A549 (cell line): ENCODE data around the gene MGMT. TPM values are rescaled to one million over a fixed set of nuclear protein-coding genes. Genes with fewer than 3 reads are reported as not detected.

ENCODE experiments used
- ATAC-seq, 2 experiments: fragments of 200-7000 bp in 1 of 2; fragments of >200 bp in 1 of 2; cut with Nextera tagmentation in 1 of 2; cut with Tn5 transposase in 1 of 2; 3 replicates each; pipeline versions ENCODE4 v1.8.0 to v1.9.1; 2018 to 2020; ENCODE audit warnings: mild to moderate bottlenecking in 1 of 2, moderate library complexity in 1 of 2
- CTCF ChIA-PET: fragments of 300-600 bp; sonication (Branson Sonifier 250); formaldehyde crosslinking; extraction: SDS; loops from one replicate; lab custom pipeline; 2021; ENCODE audit warnings: antibody characterized with exemption, inconsistent platforms; lab: Yijun Ruan, JAX
- POLR2A ChIA-PET: fragments of 350-600 bp; formaldehyde crosslinking; extraction: SDS; loops from one replicate; lab custom pipeline; 2021; ENCODE audit warnings: antibody characterized with exemption, inconsistent platforms; lab: Yijun Ruan, JAX
- DNase-seq, 2 experiments: peaks; one replicate each; pipeline versions ENCODE4 v3.0.0 to v3.0.0-alpha.2; 2011 to 2016; ENCODE audit warnings: low read depth in 1 of 2, low spot score in 1 of 2
- FAIRE-seq: peaks from 2 replicates; lab custom pipeline; 2011; peaks lifted over from hg19 to GRCh38; lab: Jason Lieb, UNC
- H3K27ac ChIP-seq, 2 experiments: fragments of >200 bp; sonication (Bioruptor Twin); formaldehyde crosslinking; 3 replicates each; pipeline ENCODE4 v1.5.1; 2016 to 2017
- H3K4me1 ChIP-seq: fragments of >200 bp; sonication (Bioruptor Twin); formaldehyde crosslinking; 3 replicates; pipeline ENCODE4 v1.6.1; 2016
- H3K4me2 ChIP-seq: fragments of >200 bp; sonication (Bioruptor Twin); formaldehyde crosslinking; 3 replicates; pipeline ENCODE4 v1.6.1; 2016
- H3K4me3 ChIP-seq: fragments of >200 bp; sonication (Bioruptor Twin); formaldehyde crosslinking; 3 replicates; pipeline ENCODE4 v1.5.1; 2016
- H3K9me3 ChIP-seq: fragments of >200 bp; sonication (Bioruptor Twin); formaldehyde crosslinking; 3 replicates; pipeline ENCODE4 v1.6.1; 2016
- ATOH8 ChIP-seq: fragments of 250-450 bp; sonication (Bioruptor Pico); IDR thresholded peaks from 2 replicates; pipeline ENCODE4 v1.5.0; 2020; ENCODE audit warnings: low read depth, mild to moderate bottlenecking, moderate library complexity
- CBX2 ChIP-seq: fragments of 200-600 bp; sonication (generic); IDR thresholded peaks from 2 replicates; pipeline ENCODE4 v1.6.1; 2016; ENCODE audit warnings: low read depth, mild to moderate bottlenecking, borderline replicate concordance
- CBX8 ChIP-seq: fragments of 200-600 bp; sonication (generic); IDR thresholded peaks from 2 replicates; pipeline ENCODE4 v1.6.1; 2016
- CHD2 ChIP-seq: fragments of 150-350 bp; IDR thresholded peaks from 2 replicates; pipeline ENCODE4 v1.6.1; 2014; ENCODE audit warnings: low read length; ENCODE audit not compliant: partially characterized antibody
- CTCF ChIP-seq: fragments of >200 bp; sonication (Bioruptor Twin); formaldehyde crosslinking; IDR thresholded peaks from 3 replicates; pipeline ENCODE4 v1.5.1; 2016
- ELK1 ChIP-seq: fragments of 150-350 bp; IDR thresholded peaks from 2 replicates; pipeline ENCODE4 v1.6.1; 2014; ENCODE audit warnings: low read depth, mild to moderate bottlenecking, low read length
- FOSB ChIP-seq: fragments of 250-450 bp; sonication (Bioruptor Pico); IDR thresholded peaks from 2 replicates; pipeline ENCODE4 v1.5.0; 2020; ENCODE audit warnings: mild to moderate bottlenecking, moderate library complexity
- GATA3 ChIP-seq: IDR thresholded peaks from 2 replicates; pipeline ENCODE4 v1.6.1; 2012; ENCODE audit warnings: borderline replicate concordance
- HOXB13 ChIP-seq: fragments of 250-450 bp; sonication (Bioruptor Pico); IDR thresholded peaks from 2 replicates; pipeline ENCODE4 v1.5.0; 2020; ENCODE audit warnings: low read depth, mild to moderate bottlenecking, moderate library complexity
- HOXB5 ChIP-seq: fragments of 250-450 bp; sonication (Bioruptor Pico); IDR thresholded peaks from 2 replicates; pipeline ENCODE4 v1.5.0; 2020; ENCODE audit warnings: mild to moderate bottlenecking, moderate library complexity
- JUN ChIP-seq, 2 experiments: fragments of >200 bp; sonication (Bioruptor Twin); formaldehyde crosslinking; IDR thresholded peaks; 2 replicates in 1 of 2; 3 replicates in 1 of 2; pipeline ENCODE4 v1.6.1; 2016 to 2017
- JUNB ChIP-seq: fragments of >200 bp; sonication (Bioruptor Twin); formaldehyde crosslinking; IDR thresholded peaks from 2 replicates; pipeline ENCODE4 v1.6.1; 2016
- KDM1A ChIP-seq: fragments of 200-600 bp; sonication (generic); IDR thresholded peaks from 2 replicates; pipeline ENCODE4 v1.6.1; 2016; ENCODE audit warnings: low read depth, mild to moderate bottlenecking
- MAFK ChIP-seq: fragments of 450-650 bp; IDR thresholded peaks from 2 replicates; pipeline ENCODE4 v1.6.1; 2014; ENCODE audit not compliant: partially characterized antibody
- MAX ChIP-seq: IDR thresholded peaks from 2 replicates; pipeline ENCODE4 v1.6.1; 2012
- MYC ChIP-seq: IDR thresholded peaks from 2 replicates; pipeline ENCODE4 v1.6.1; 2012; ENCODE audit warnings: mild to moderate bottlenecking, inconsistent platforms, low read length, improper control_type of control experiment, borderline replicate concordance
- NFE2L2 ChIP-seq: fragments of 150-350 bp; conservative IDR thresholded peaks from 2 replicates; pipeline ENCODE4 v1.6.1; 2014; ENCODE audit warnings: low read length
- PBX3 ChIP-seq: IDR thresholded peaks from 2 replicates; pipeline ENCODE4 v1.6.1; 2012
- PHF8 ChIP-seq: fragments of 200-600 bp; sonication (generic); IDR thresholded peaks from 2 replicates; pipeline ENCODE4 v1.6.1; 2016; ENCODE audit warnings: low read depth, mild to moderate bottlenecking, antibody characterized with exemption, moderate library complexity, borderline replicate concordance
- POLR2A ChIP-seq: IDR thresholded peaks from 2 replicates; pipeline ENCODE4 v1.6.1; 2012; ENCODE audit warnings: mild to moderate bottlenecking, low read length
- RAD21 ChIP-seq, 2 experiments: fragments of >200 bp in 1 of 2; sonication (Bioruptor Twin) in 1 of 2; formaldehyde crosslinking in 1 of 2; IDR thresholded peaks in 1 of 2; conservative IDR thresholded peaks in 1 of 2; 2 replicates in 1 of 2; 3 replicates in 1 of 2; pipeline ENCODE4 v1.6.1; 2012 to 2018; ENCODE audit warnings: inconsistent platforms in 1 of 2
- RCOR1 ChIP-seq: fragments of 150-350 bp; IDR thresholded peaks from 2 replicates; pipeline ENCODE4 v1.6.1; 2014; ENCODE audit warnings: antibody characterized with exemption, low read length, low read depth
- REST ChIP-seq: fragments of 200-600 bp; sonication (generic); IDR thresholded peaks from 2 replicates; pipeline ENCODE4 v1.6.1; 2016; ENCODE audit warnings: antibody characterized with exemption, mild to moderate bottlenecking, moderate library complexity
- SREBF2 ChIP-seq: fragments of 450-650 bp; IDR thresholded peaks from 2 replicates; pipeline ENCODE4 v1.6.1; 2014; ENCODE audit warnings: mild to moderate bottlenecking, moderate library complexity
- TFCP2L1 ChIP-seq: fragments of 250-450 bp; sonication (Bioruptor Pico); IDR thresholded peaks from 2 replicates; pipeline ENCODE4 v1.5.0; 2021; ENCODE audit warnings: mild to moderate bottlenecking
- USF2 ChIP-seq: fragments of 450-650 bp; IDR thresholded peaks from 2 replicates; pipeline ENCODE4 v1.6.1; 2014; ENCODE audit warnings: antibody characterized with exemption
- ZC3H11A ChIP-seq: fragments of 450-650 bp; IDR thresholded peaks from 2 replicates; pipeline ENCODE4 v1.6.1; 2014; ENCODE audit warnings: antibody characterized with exemption, mild to moderate bottlenecking
- WGBS: methylation state at CpG from one replicate; pipeline ENCODE4 v1.1.6; 2017; ENCODE audit errors: missing lambda C conversion rate; 5-methylcytosine and 5-hydroxymethylcytosine counted together
- polyA plus RNA-seq, 4 experiments: library from polyadenylated mRNA; depleted of rRNA in 3 of 4; stranded (reverse); fragments of >200 nt; fragmentation: RNase III in 1 of 4; extraction: RNeasy Plus Mini Kit Qiagen cat#74134 plus additional on column Dnase treatment in 1 of 4; gene quantifications; 2 replicates in 3 of 4; 3 replicates in 1 of 4; pipeline ENCODE4 v1.2.3, GENCODE V29; 2011 to 2017

Gene MGMT
- polyA plus RNA-seq, 2 of the 4 experiments (the other 2 are of a cell fraction) = 4.9 to 5.2 TPM

GRCh38 chr10:129511086-129511485 lies 44.0 kb downstream of the MGMT start:
- DNase-seq (no peak), FAIRE-seq (no peak), ATAC-seq (no peak)
- POLR2A ChIA-PET = no interaction called here
- no peak overlapping the region for H3K4me3 ChIP-seq
- H3K27ac ChIP-seq = no peak overlapping the region
- no peak for TF ChIP-seq PHF8
- TF ChIP-seq HOXB13 (CRISPR knock-in tag) = no peak
- no peak for TF ChIP-seq MYC
- no peak for TF ChIP-seq TFCP2L1 (CRISPR knock-in tag)
- no peak for TF ChIP-seq CBX8
- no peak for TF ChIP-seq RAD21 (conservative IDR thresholded peaks at IDR 0.05 in 1 of 2, IDR thresholded peaks at IDR 0.05 in 1 of 2)
- TF ChIP-seq FOSB (CRISPR knock-in tag) = no peak
- no peak for TF ChIP-seq POLR2A
- TF ChIP-seq CBX2 = no peak
- TF ChIP-seq PBX3 = no peak
- TF ChIP-seq MAFK = no peak
- no peak for TF ChIP-seq SREBF2
- no peak for TF ChIP-seq ZC3H11A
- TF ChIP-seq JUN (IDR thresholded peaks at IDR 0.05) = no peak
- no peak for TF ChIP-seq KDM1A
- WGBS = 33% methylated on average over 12 of the region's 13 CpGs
- H3K4me2 ChIP-seq = no peak overlapping the region
- peaks cover 10% of the 10 kb centered on the region; the same call in 1 of the 3 replicates for H3K9me3 ChIP-seq
- CTCF ChIA-PET = no interaction called here
- no peaks in the 10 kb centered on the region for H3K4me1 ChIP-seq

GRCh38 chr10:129511758-129512157 lies 44.7 kb downstream of the MGMT start:
- no peak overlapping the region for H3K27ac ChIP-seq
- DNase-seq (no peak), FAIRE-seq (no peak), ATAC-seq (no peak)
- H3K4me1 ChIP-seq = no peaks in the 10 kb centered on the region
- H3K9me3 ChIP-seq = peaks cover 10% of the 10 kb centered on the region; the same call in 2 of the 3 replicates
- TF ChIP-seq CHD2 (no peak), USF2 (no peak), PHF8 (no peak), CTCF (no peak), NFE2L2 (no peak), REST (no peak), POLR2A (no peak), RCOR1 (no peak), PBX3 (no peak), JUNB (no peak), JUN (IDR thresholded peaks at IDR 0.05) (no peak), TFCP2L1 (CRISPR knock-in tag) (no peak), MYC (no peak), ELK1 (no peak), ATOH8 (no peak), HOXB5 (CRISPR knock-in tag) (no peak), MAX (no peak), GATA3 (no peak)
- no peak overlapping the region for H3K4me2 ChIP-seq
- no peak overlapping the region for H3K4me3 ChIP-seq
- ChIA-PET CTCF (no interaction called here), POLR2A (no interaction called here)
- whole genome bisulfite sequencing = 58% methylated on average over 10 of the region's 12 CpGs
